Activated naive CD4-positive, alpha-beta T cell treated with anti-CD3 and anti-CD28 coated beads, Interleukin-2, amount 50 U/mL, for 16 hours (primary cell): ENCODE data around the gene PCBP2.

Experiments used
- DNase-seq: peaks from one replicate; pipeline ENCODE4 v3.0.0-alpha.2; 2020

PCBP2 gene

DNA sequence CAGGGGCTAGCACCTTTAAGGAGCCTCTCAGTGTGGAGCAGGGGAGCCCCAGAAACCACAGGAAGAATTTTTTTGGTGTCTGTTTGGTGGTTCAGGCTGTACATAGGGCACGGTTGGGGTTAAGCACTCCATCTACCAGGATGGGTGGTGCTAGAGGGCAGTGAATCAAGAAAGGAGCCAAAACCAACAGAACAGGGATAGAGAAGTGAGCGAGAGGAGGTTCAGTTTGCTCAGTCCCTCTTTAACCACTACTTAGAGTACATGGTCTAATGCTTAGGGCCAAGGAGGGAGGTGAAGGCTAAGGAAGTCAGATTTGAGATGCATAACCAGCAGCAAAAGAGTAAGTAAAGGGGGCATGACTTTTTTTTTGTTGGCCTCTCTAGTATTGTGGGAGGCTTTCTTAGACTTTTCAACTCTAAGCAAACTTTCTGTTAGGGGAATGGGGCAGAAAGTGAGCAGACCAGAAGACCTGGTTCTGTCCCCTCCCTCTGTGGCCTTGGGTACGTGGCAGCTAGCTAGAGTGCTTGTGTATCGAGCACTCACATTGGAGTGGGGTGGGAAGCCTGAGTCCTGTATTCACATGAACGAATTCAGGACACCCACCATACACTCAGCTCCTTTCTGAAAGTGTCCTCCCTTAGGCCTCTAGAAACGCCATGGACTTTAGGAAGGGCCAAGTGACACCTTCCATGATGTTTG lies 62.0 kb downstream of the PCBP2 start:
- no peak for DNase-seq

DNA sequence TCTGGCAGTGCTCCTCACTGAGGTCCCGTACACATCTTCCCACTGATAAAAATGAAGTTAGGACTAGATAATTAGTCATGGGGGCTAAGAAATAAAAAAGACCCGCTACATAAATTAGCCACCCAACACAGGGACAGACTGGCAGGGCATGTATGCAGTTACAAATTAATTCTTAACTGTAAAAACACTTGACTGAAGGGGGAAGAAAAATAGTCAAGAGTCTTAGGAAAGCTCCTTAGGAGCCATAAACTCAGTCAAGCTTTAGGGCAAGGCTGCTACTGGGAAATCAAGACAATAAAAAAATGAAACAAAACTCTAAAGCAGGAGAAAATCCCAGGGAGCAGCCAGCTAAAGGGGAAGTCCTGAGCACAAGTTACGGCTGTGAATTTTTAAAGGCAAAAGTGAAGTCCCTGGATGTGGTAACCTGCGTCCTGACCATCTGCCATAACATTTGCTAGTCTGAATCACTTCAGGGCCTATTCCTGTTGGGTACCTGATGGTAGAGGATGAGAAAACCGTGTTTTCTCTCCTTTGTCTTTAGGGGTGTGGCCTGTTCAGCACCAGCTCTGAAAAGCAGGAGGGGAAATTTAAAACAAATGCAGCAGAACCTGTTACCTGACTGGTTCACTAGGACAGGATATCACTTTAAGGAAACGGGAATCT lies 62.9 kb downstream of the PCBP2 start:
- DNase-seq = no peak

DNA sequence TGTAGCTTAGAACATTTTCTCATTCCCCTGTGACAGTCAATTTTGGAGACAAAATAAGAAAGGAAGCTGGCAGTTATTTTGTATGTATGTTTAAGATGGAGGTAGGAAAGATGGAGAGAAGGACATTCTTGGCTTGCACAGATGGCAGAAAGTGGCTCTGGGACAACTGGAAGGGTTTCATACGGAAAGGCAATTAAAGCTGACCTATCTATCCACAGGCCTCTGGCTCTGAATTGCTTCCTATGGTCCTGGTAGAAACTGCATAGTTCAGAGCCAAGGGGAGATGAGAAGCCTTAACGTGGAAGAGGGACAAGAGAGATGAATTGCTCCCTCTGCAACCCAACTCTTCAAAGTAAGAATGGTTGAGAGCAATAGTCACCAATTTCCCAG lies 63.4 kb downstream of the PCBP2 start:
- no peak for DNase-seq

DNA sequence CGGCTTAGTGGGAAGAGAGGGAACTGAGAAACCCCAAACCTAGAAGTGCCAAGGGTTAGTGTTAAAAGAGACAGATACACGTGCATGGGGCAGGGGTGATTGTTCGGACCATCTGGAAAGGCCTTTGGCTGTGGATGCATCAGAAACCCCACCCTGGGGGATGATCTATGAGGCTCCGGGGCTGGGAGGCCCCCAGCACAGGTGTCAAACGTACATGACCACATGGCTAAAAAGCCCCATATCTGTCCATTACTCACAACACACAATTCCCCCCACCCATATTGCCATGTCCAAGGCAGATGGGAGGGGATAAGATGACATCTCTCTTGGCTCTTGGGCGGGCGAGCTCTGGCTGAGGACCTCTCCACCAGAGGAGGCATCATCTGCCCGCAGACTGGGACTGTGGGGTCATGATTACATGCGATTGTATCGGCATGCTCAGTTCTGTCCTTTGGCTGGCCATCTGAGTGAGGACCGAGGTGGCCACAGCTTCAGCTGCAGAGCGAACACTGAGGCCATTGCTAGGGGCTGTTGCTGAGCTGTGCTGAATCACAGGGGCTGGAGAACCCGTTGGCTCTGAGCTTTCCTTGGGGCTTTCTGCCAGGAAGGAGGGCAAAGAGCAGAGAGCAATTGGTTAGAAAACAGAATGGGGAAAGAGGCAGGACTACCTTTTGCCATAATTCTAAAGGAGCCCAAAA lies 65.0 kb downstream of the PCBP2 start:
- DNase-seq = no peak

DNA sequence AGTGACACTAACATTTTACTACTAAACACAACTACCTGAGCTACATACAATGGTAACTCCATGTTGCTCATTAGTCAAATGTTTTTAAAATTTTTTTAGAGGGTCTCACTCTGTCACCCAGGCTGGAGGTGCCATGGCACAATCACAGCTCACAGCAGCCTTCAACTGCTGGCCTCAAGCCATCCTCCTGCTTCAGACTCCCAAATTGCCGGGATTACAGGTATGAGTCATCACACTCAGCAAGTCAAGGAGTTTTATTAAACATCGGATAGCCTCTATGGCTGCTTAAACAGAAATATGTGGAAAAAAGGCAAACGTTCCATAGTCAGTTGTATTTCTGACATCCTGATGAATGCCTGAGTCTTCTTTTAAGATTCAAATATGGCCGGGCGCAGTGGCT lies 66.5 kb downstream of the PCBP2 start:
- no peak for DNase-seq

DNA sequence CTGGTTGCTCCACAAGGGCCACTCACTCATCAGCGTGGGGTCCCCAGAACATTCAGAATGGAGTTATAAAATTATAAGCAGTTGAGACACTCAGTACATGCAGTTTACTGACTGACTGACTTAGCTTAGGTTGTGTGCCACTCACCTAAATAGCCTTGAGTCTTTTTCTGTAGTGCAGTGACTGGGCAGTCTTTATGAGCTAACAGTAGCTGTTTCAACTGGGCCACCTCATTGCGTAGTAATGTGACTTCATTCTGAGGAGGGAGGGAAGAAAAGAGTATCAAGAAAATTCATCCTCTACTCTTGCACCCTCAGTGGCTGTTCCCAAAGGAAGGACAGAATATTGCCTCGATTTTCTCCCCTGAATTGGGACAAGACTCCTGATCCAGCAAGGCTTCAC lies 71.2 kb downstream of the PCBP2 start:
- DNase-seq = no peak

DNA sequence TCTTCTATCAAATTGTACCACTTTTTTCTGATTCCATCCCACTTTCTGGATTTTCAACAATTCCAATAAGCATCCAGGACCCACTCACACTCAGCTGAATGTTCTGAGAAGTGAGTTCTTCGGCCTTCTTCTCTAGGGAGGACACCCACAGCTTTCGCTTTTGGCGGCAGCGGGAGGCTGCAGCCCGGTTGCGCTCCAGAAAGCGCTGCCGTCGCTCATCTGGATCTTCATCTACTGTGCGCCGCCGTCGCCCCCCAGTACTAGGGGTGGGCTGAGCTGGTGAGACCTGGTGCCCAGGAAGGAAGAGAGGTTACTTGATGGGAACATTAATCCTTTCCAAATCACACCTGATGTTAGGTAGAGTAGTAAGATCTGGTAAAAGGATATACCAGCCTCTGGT lies 72.6 kb downstream of the PCBP2 start:
- DNase-seq = no peak

DNA sequence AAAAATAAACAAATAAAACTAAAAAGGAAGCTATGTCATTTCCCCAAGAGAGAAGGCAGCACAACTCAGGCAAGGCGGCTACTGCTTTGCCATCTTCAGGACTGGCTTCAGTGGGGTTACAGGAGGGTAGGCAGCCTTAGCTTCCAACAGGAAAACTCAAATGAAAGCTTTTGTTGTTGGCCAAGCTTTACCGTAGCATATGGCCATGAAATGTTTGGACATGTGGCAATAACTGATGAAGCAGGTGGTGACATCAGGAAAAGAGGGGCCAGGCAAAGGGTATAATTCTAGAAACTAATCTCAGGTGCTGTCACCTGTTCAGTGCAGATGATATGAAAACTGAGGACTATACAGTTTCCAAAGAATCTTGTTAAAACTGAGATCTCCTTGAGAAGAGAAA lies 78.2 kb downstream of the PCBP2 start:
- no peak for DNase-seq
